ENCODE results near the gene KCNC3. TPM values are rescaled to one million over a fixed set of nuclear protein-coding genes. Genes with fewer than 3 reads are reported as not detected.

Gene KCNC3
- total RNA-seq, 2 donors from 2014 or later, result 3.6 to 10.6 TPM

- no peaks in the 10 kb centered on the region for H3K4me1 ChIP-seq (replicated peaks)
- H3K36me3 ChIP-seq, result no peaks in the 10 kb centered on the region
- no peak overlapping the region for H3K27ac ChIP-seq
- TF ChIP-seq CTCF (IDR thresholded peaks at IDR 0.05), result no peak
- no peak for TF ChIP-seq POLR2AphosphoS5 (IDR thresholded peaks at IDR 0.05)
- no peak for TF ChIP-seq POLR2A (IDR thresholded peaks at IDR 0.05)
- WGBS, result 89% methylated on average over 2 of the region's 2 CpGs
- no peaks in the 10 kb centered on the region for H3K9me3 ChIP-seq
- H3K4me3 ChIP-seq, result no peak overlapping the region
- no peaks in the 10 kb centered on the region for H3K27me3 ChIP-seq (replicated peaks; ENCODE audit: insufficient read depth)
- no peak for DNase-seq (ENCODE audit: low spot score)
- intact Hi-C loops (cut with DNase I), result no loop called here
Measured at GRCh38 chr19:50285833-50286232, 43.3 kb downstream of the KCNC3 start.

- Histone ChIP-seq H3K27ac (no peak overlapping the region), H3K4me1 (replicated peaks) (no peaks in the 10 kb centered on the region), H3K4me3 (no peak overlapping the region), H3K9me3 (no peaks in the 10 kb centered on the region), H3K27me3 (replicated peaks; ENCODE audit: insufficient read depth) (no peaks in the 10 kb centered on the region), H3K36me3 (no peaks in the 10 kb centered on the region)
- WGBS, result 88% methylated on average over 22 of the region's 22 CpGs
- TF ChIP-seq POLR2AphosphoS5 (IDR thresholded peaks at IDR 0.05) (no peak), POLR2A (IDR thresholded peaks at IDR 0.05) (no peak), CTCF (IDR thresholded peaks at IDR 0.05) (no peak)
- intact Hi-C loops (cut with DNase I), result no loop called here
- DNase-seq (ENCODE audit: low spot score), result no peak
Measured at GRCh38 chr19:50281491-50281890, 47.7 kb downstream of the KCNC3 start.

GRCh38 chr19:50280983-50281382 is 48.2 kb downstream of the KCNC3 start:
- Histone ChIP-seq H3K27ac (no peak overlapping the region), H3K36me3 (no peaks in the 10 kb centered on the region), H3K27me3 (replicated peaks; ENCODE audit: insufficient read depth) (no peaks in the 10 kb centered on the region), H3K4me3 (no peak overlapping the region), H3K4me1 (replicated peaks) (no peaks in the 10 kb centered on the region), H3K9me3 (no peaks in the 10 kb centered on the region)
- DNase-seq (ENCODE audit: low spot score), result no peak
- TF ChIP-seq CTCF (IDR thresholded peaks at IDR 0.05) (no peak), POLR2AphosphoS5 (IDR thresholded peaks at IDR 0.05) (no peak), POLR2A (IDR thresholded peaks at IDR 0.05) (no peak)
- intact Hi-C loops (cut with DNase I), result no loop called here
- 73% methylated on average over 3 of the region's 3 CpGs for WGBS

- intact Hi-C loops (cut with DNase I), result no loop called here
- Histone ChIP-seq H3K4me1 (replicated peaks) (no peaks in the 10 kb centered on the region), H3K36me3 (no peaks in the 10 kb centered on the region), H3K27me3 (replicated peaks; ENCODE audit: insufficient read depth) (no peaks in the 10 kb centered on the region), H3K27ac (no peak overlapping the region), H3K9me3 (no peaks in the 10 kb centered on the region), H3K4me3 (no peak overlapping the region)
- WGBS, result 89% methylated on average over 14 of the region's 14 CpGs
- DNase-seq (ENCODE audit: low spot score), result no peak
- no peak for TF ChIP-seq POLR2AphosphoS5 (IDR thresholded peaks at IDR 0.05)
- TF ChIP-seq CTCF (IDR thresholded peaks at IDR 0.05), result no peak
- TF ChIP-seq POLR2A (IDR thresholded peaks at IDR 0.05), result no peak
Measured at GRCh38 chr19:50280074-50280473, 49.1 kb downstream of the KCNC3 start.

GRCh38 chr19:50277966-50278580 is 51.1 kb downstream of the KCNC3 start:
- DNase-seq (ENCODE audit: low spot score), result no peak
- Histone ChIP-seq H3K27me3 (replicated peaks; ENCODE audit: insufficient read depth) (no peaks in the 10 kb centered on the region), H3K27ac (no peak overlapping the region), H3K36me3 (no peaks in the 10 kb centered on the region), H3K4me1 (replicated peaks) (no peaks in the 10 kb centered on the region), H3K4me3 (no peak overlapping the region), H3K9me3 (no peaks in the 10 kb centered on the region)
- intact Hi-C loops (cut with DNase I), result no loop called here
- no peak for TF ChIP-seq POLR2AphosphoS5 (IDR thresholded peaks at IDR 0.05)
- TF ChIP-seq CTCF (IDR thresholded peaks at IDR 0.05), result no peak
- no peak for TF ChIP-seq POLR2A (IDR thresholded peaks at IDR 0.05)
- WGBS, result 93% methylated on average over 14 of the region's 14 CpGs
